ENCODE results near the gene SALL4.

The SALL4 gene

DNA sequence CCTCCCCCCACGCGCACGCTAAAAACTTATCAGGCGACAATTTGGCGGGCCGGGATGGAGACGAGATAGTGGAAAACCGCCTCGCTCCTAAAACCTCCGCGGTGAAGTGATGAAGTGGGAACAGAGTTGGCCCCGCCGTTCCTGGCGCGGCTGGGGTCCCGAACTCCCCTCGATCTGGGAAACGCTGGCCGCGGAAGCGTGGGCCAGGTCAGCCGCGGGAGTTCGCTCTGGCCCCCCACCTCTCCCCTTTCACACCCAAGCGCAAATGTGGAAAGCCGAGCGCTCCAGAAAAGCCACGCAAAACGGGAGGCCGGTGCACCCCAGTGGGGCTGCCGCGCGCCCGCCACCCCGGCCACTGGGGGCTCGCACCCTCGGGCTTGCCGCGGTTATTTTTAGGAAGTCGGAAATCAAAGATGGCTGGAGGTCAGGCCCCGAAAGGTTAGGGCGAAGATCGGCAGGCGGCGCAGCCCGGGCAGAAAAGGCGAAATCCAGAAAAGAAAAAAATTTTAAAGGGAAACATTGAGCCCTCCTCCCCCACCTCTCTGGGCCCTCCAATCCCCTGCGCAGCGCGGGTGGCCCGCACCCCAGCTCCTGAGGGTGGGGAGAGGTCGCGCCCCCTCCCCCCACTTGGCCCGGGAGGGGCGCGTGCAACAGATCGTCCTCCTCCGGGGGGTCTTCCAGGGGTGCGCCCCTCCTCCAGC is 1.0 kb downstream of the SALL4 start:
- Histone ChIP-seq H3K36me3 (ENCODE audit: low read length) (no peaks in the 10 kb centered on the region), H3K9me2 (replicated peaks; ENCODE audit: insufficient read depth, low read length) (no peaks in the 10 kb centered on the region), H3K79me2 (ENCODE audit: insufficient read depth, low read length) (no peaks in the 10 kb centered on the region), H3K27ac (ENCODE audit: low read depth, low read length) (no peak overlapping the region), H3K9ac (ENCODE audit: low read length) (no peak overlapping the region), H4K20me1 (ENCODE audit: low read depth, low read length) (no peaks in the 10 kb centered on the region), H3K4me3 (ENCODE audit: insufficient read depth, low read length, poor library complexity, severe bottlenecking) (no peak overlapping the region), H2AFZ (ENCODE audit: low read depth, low read length, severe bottlenecking) (no peak overlapping the region), H3K9me3 (ENCODE audit: insufficient read depth, low read length) (no peaks in the 10 kb centered on the region), H3F3A (ENCODE audit: insufficient read depth) (no peaks in the 10 kb centered on the region), H3K4me2 (ENCODE audit: low read depth, low read length, poor library complexity, severe bottlenecking) (no peak overlapping the region), H3K27me3 (ENCODE audit: low read length) (no peaks in the 10 kb centered on the region)
- no peak for TF ChIP-seq EZH2phosphoT487 (conservative IDR thresholded peaks at IDR 0.05; ENCODE audit: low read length)
- TF ChIP-seq, protein P1, sequence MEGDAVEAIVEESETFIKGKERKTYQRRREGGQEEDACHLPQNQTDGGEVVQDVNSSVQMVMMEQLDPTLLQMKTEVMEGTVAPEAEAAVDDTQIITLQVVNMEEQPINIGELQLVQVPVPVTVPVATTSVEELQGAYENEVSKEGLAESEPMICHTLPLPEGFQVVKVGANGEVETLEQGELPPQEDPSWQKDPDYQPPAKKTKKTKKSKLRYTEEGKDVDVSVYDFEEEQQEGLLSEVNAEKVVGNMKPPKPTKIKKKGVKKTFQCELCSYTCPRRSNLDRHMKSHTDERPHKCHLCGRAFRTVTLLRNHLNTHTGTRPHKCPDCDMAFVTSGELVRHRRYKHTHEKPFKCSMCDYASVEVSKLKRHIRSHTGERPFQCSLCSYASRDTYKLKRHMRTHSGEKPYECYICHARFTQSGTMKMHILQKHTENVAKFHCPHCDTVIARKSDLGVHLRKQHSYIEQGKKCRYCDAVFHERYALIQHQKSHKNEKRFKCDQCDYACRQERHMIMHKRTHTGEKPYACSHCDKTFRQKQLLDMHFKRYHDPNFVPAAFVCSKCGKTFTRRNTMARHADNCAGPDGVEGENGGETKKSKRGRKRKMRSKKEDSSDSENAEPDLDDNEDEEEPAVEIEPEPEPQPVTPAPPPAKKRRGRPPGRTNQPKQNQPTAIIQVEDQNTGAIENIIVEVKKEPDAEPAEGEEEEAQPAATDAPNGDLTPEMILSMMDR (IDR thresholded peaks at IDR 0.05; ENCODE audit: insufficient read depth, low read length, poor library complexity, severe bottlenecking), result no peak

DNA sequence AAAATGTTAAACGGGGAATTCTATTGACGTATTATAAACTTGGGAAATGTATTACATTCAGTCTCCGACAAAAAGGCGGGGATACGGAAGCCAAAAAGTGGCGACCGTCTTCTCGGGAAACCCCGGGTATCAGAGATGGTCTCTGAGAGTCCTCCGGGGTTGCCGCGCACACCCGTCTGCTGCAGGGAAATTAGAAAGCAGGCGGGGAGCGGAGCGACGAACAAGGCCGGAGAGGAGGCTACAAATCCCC is 1.5 kb downstream of the SALL4 start:
- Histone ChIP-seq H3K27ac (ENCODE audit: low read depth, low read length) (no peak overlapping the region), H3F3A (ENCODE audit: insufficient read depth) (no peaks in the 10 kb centered on the region), H3K9ac (ENCODE audit: low read length) (no peak overlapping the region), H3K4me2 (ENCODE audit: low read depth, low read length, poor library complexity, severe bottlenecking) (no peak overlapping the region), H3K79me2 (ENCODE audit: insufficient read depth, low read length) (no peaks in the 10 kb centered on the region), H3K9me2 (replicated peaks; ENCODE audit: insufficient read depth, low read length) (no peaks in the 10 kb centered on the region), H3K27me3 (ENCODE audit: low read length) (no peaks in the 10 kb centered on the region), H3K4me3 (ENCODE audit: insufficient read depth, low read length, poor library complexity, severe bottlenecking) (no peak overlapping the region), H3K9me3 (ENCODE audit: insufficient read depth, low read length) (no peaks in the 10 kb centered on the region), H2AFZ (ENCODE audit: low read depth, low read length, severe bottlenecking) (no peak overlapping the region), H4K20me1 (ENCODE audit: low read depth, low read length) (no peaks in the 10 kb centered on the region), H3K36me3 (ENCODE audit: low read length) (no peaks in the 10 kb centered on the region)
- no peak for TF ChIP-seq EZH2phosphoT487 (conservative IDR thresholded peaks at IDR 0.05; ENCODE audit: low read length)
- TF ChIP-seq, protein P1 (IDR thresholded peaks at IDR 0.05; ENCODE audit: insufficient read depth, low read length, poor library complexity, severe bottlenecking), result no peak

DNA sequence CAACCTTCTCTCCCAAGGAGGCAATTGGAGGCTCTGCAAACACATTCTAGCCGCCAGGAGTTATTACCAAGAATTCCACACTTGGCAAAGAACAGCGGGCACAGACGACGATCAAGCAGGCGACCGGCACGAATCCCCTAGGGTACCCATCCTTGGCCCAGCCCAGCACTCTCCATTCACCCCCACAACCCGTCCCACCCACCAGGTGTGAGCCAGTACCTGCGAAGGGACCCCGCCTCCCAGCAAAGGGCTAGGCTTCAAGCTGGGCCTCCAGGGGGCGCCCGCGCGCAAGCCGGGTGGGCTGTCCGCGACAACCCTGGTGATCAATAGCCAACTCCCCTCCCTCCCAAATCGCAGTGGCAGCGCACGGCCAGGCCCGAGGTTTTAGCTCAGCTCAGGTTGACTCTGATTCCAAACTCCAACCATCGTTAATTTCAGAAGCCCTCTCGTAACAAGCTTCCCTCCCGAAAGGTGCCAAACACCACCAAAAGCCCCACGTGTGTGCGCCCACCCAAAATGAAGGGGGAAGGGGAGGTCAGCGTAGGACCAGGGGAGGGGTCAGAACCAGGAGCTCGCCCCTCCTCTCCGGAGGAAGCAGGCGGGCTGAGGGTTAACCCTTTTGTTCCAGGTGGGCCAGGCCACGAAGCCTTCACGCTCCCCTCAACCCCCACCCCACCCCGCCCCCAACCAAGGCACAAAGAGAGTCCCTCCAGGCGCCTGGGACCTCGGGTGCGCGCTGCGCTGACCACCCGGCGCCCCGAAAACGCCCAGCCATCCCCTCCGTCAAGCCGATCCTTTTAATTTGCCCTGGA is 2.1 kb downstream of the SALL4 start:
- Histone ChIP-seq H3K9me2 (replicated peaks; ENCODE audit: insufficient read depth, low read length) (no peaks in the 10 kb centered on the region), H3K9me3 (ENCODE audit: insufficient read depth, low read length) (no peaks in the 10 kb centered on the region), H3F3A (ENCODE audit: insufficient read depth) (no peaks in the 10 kb centered on the region), H3K79me2 (ENCODE audit: insufficient read depth, low read length) (no peaks in the 10 kb centered on the region), H3K27ac (ENCODE audit: low read depth, low read length) (no peak overlapping the region), H3K36me3 (ENCODE audit: low read length) (no peaks in the 10 kb centered on the region), H3K4me2 (ENCODE audit: low read depth, low read length, poor library complexity, severe bottlenecking) (no peak overlapping the region), H3K27me3 (ENCODE audit: low read length) (no peaks in the 10 kb centered on the region), H4K20me1 (ENCODE audit: low read depth, low read length) (no peaks in the 10 kb centered on the region), H2AFZ (ENCODE audit: low read depth, low read length, severe bottlenecking) (no peak overlapping the region), H3K4me3 (ENCODE audit: insufficient read depth, low read length, poor library complexity, severe bottlenecking) (no peak overlapping the region), H3K9ac (ENCODE audit: low read length) (no peak overlapping the region)
- no peak for TF ChIP-seq EZH2phosphoT487 (conservative IDR thresholded peaks at IDR 0.05; ENCODE audit: low read length)
- TF ChIP-seq, protein P1 (IDR thresholded peaks at IDR 0.05; ENCODE audit: insufficient read depth, low read length, poor library complexity, severe bottlenecking), result peak; percentile 82
